Measurements from ENCODE around the gene SEC14L6.
"Not testable (repeated sequence)": the region's sequence is repeated elsewhere in the genome, so short reads cannot be mapped to it uniquely, and the experiment has no call there.

Gene SEC14L6

GRCh38 chr22:30541961-30542810, 4.4 kb downstream of the SEC14L6 start:
- H3K9ac ChIP-seq (ENCODE audit: low read depth, low read length) = no peak overlapping the region
- H2AFZ ChIP-seq (ENCODE audit: low read depth, low read length) = no peak overlapping the region
- TF ChIP-seq EZH2 (IDR thresholded peaks at IDR 0.05; ENCODE audit: borderline replicate concordance, low read depth, low read length, severe bottlenecking) = no peak
- TF ChIP-seq CTCF (IDR thresholded peaks at IDR 0.05; ENCODE audit: borderline replicate concordance, extremely low read depth, low read length, poor library complexity, severe bottlenecking) = no peak
- DNase-seq (no peak), ATAC-seq (ENCODE audit: insufficient read depth, low read depth) (no peak)
- H3K9me3 ChIP-seq (ENCODE audit: insufficient read depth, low read length, severe bottlenecking) = no peaks in the 10 kb centered on the region
- H3K27ac ChIP-seq (ENCODE audit: low read length) = no peak overlapping the region
- no peaks in the 10 kb centered on the region for H3K36me3 ChIP-seq (ENCODE audit: insufficient read depth, low read length)
- H3K79me2 ChIP-seq (ENCODE audit: insufficient read depth, low read length) = no peaks in the 10 kb centered on the region
- no peaks in the 10 kb centered on the region for H3K27me3 ChIP-seq (ENCODE audit: insufficient read depth, low read length, poor library complexity)
- H3K4me2 ChIP-seq (ENCODE audit: insufficient read depth, low read length) = no peak overlapping the region
- H3K4me1 ChIP-seq (ENCODE audit: insufficient read depth, low read length) = no peaks in the 10 kb centered on the region
- no peak overlapping the region for H3K4me3 ChIP-seq (ENCODE audit: low read depth in 1 of 2, low read length in 2 of 2)
- H4K20me1 ChIP-seq (ENCODE audit: insufficient read depth, low read length) = no peaks in the 10 kb centered on the region

GRCh38 chr22:30541511-30541910, 5.0 kb downstream of the SEC14L6 start:
- not testable (repeated sequence) for H3K36me3 ChIP-seq (ENCODE audit: insufficient read depth, low read length); H3K79me2 ChIP-seq (ENCODE audit: insufficient read depth, low read length); ATAC-seq (ENCODE audit: insufficient read depth, low read depth); H3K9ac ChIP-seq (ENCODE audit: low read depth, low read length); H3K9me3 ChIP-seq (ENCODE audit: insufficient read depth, low read length, severe bottlenecking); H3K27ac ChIP-seq (ENCODE audit: low read length); H2AFZ ChIP-seq (ENCODE audit: low read depth, low read length); H3K4me2 ChIP-seq (ENCODE audit: insufficient read depth, low read length); H3K4me3 ChIP-seq (ENCODE audit: low read depth in 1 of 2, low read length in 2 of 2); H3K4me1 ChIP-seq (ENCODE audit: insufficient read depth, low read length); DNase-seq; H4K20me1 ChIP-seq (ENCODE audit: insufficient read depth, low read length); H3K27me3 ChIP-seq (ENCODE audit: insufficient read depth, low read length, poor library complexity)

GRCh38 chr22:30539368-30539767, 7.2 kb downstream of the SEC14L6 start:
- no peak for ATAC-seq (ENCODE audit: insufficient read depth, low read depth)
- no peak overlapping the region for H3K4me2 ChIP-seq (ENCODE audit: insufficient read depth, low read length)
- H3K9me3 ChIP-seq (ENCODE audit: insufficient read depth, low read length, severe bottlenecking) = no peaks in the 10 kb centered on the region
- DNase-seq = no peak
- H2AFZ ChIP-seq (ENCODE audit: low read depth, low read length) = no peak overlapping the region
- H3K27ac ChIP-seq (ENCODE audit: low read length) = no peak overlapping the region
- TF ChIP-seq CTCF (IDR thresholded peaks at IDR 0.05; ENCODE audit: borderline replicate concordance, extremely low read depth, low read length, poor library complexity, severe bottlenecking) (no peak), EZH2 (IDR thresholded peaks at IDR 0.05; ENCODE audit: borderline replicate concordance, low read depth, low read length, severe bottlenecking) (no peak)
- H3K27me3 ChIP-seq (ENCODE audit: insufficient read depth, low read length, poor library complexity) = no peaks in the 10 kb centered on the region
- H3K36me3 ChIP-seq (ENCODE audit: insufficient read depth, low read length) = no peaks in the 10 kb centered on the region
- H3K79me2 ChIP-seq (ENCODE audit: insufficient read depth, low read length) = no peaks in the 10 kb centered on the region
- H3K4me3 ChIP-seq (ENCODE audit: low read depth in 1 of 2, low read length in 2 of 2) = no peak overlapping the region
- no peaks in the 10 kb centered on the region for H4K20me1 ChIP-seq (ENCODE audit: insufficient read depth, low read length)
- no peak overlapping the region for H3K9ac ChIP-seq (ENCODE audit: low read depth, low read length)
- no peaks in the 10 kb centered on the region for H3K4me1 ChIP-seq (ENCODE audit: insufficient read depth, low read length)

- no peak overlapping the region for H3K9ac ChIP-seq (ENCODE audit: low read depth, low read length)
- H3K4me3 ChIP-seq (ENCODE audit: low read depth in 1 of 2, low read length in 2 of 2) = no peak overlapping the region
- no peak overlapping the region for H2AFZ ChIP-seq (ENCODE audit: low read depth, low read length)
- TF ChIP-seq EZH2 (IDR thresholded peaks at IDR 0.05; ENCODE audit: borderline replicate concordance, low read depth, low read length, severe bottlenecking) (no peak), CTCF (IDR thresholded peaks at IDR 0.05; ENCODE audit: borderline replicate concordance, extremely low read depth, low read length, poor library complexity, severe bottlenecking) (no peak)
- no peak for DNase-seq
- no peaks in the 10 kb centered on the region for H3K79me2 ChIP-seq (ENCODE audit: insufficient read depth, low read length)
- no peaks in the 10 kb centered on the region for H3K36me3 ChIP-seq (ENCODE audit: insufficient read depth, low read length)
- no peaks in the 10 kb centered on the region for H3K4me1 ChIP-seq (ENCODE audit: insufficient read depth, low read length)
- no peaks in the 10 kb centered on the region for H3K9me3 ChIP-seq (ENCODE audit: insufficient read depth, low read length, severe bottlenecking)
- H4K20me1 ChIP-seq (ENCODE audit: insufficient read depth, low read length) = no peaks in the 10 kb centered on the region
- no peak for ATAC-seq (ENCODE audit: insufficient read depth, low read depth)
- H3K27ac ChIP-seq (ENCODE audit: low read length) = no peak overlapping the region
- H3K4me2 ChIP-seq (ENCODE audit: insufficient read depth, low read length) = no peak overlapping the region
- H3K27me3 ChIP-seq (ENCODE audit: insufficient read depth, low read length, poor library complexity) = no peaks in the 10 kb centered on the region
Measured at GRCh38 chr22:30538280-30538679, 8.3 kb downstream of the SEC14L6 start.

Data from DND-41 (cell line).